NCI-H146 (cell line): ENCODE measurements around the gene SPRTN.
"Not testable (repeated sequence)": the region's sequence is repeated elsewhere in the genome, so short reads cannot be mapped to it uniquely, and the experiment has no call there.

Experiments
- DNase-seq: peaks from one replicate; lab custom pipeline; 2025; lab: John Stamatoyannopoulos, UW

SPRTN gene

GRCh38 chr1:231335663-231336602, 2.2 kb upstream of the SPRTN start:
- no peak for DNase-seq

GRCh38 chr1:231337043-231337471, 1.0 kb upstream of the SPRTN start:
- no peak for DNase-seq

GRCh38 chr1:231337472-231338269, 422 bp upstream of the SPRTN start, which contains the start of gene EXOC8:
EXOC8 (minus strand) TSS chr1:231337852; CDS start chr1:231337745, 107 bp downstream.
- DNase-seq = peak; percentile 97

- DNase-seq = no peak
Observed at GRCh38 chr1:231340328-231341013, 2.4 kb downstream of the SPRTN start.

GRCh38 chr1:231347961-231348360, 9.9 kb downstream of the SPRTN start:
- no peak for DNase-seq

GRCh38 chr1:231348442-231348841, 10.3 kb downstream of the SPRTN start:
- DNase-seq = no peak

GRCh38 chr1:231348856-231349255, 10.8 kb downstream of the SPRTN start:
- not testable (repeated sequence) for DNase-seq

GRCh38 chr1:231351816-231352215, 13.7 kb downstream of the SPRTN start:
- DNase-seq = no peak

- no peak for DNase-seq
Observed at GRCh38 chr1:231353086-231353485, 15.0 kb downstream of the SPRTN start.

GRCh38 chr1:231354330-231355020, 16.4 kb downstream of the SPRTN start:
- DNase-seq = no peak

GRCh38 chr1:231355171-231355570, 17.1 kb downstream of the SPRTN start:
- no peak for DNase-seq

GRCh38 chr1:231357187-231357772, 19.2 kb downstream of the SPRTN start:
- no peak for DNase-seq

- peak; percentile 55 for DNase-seq
Observed at GRCh38 chr1:231357831-231358354, 19.8 kb downstream of the SPRTN start.

- no peak for DNase-seq
Observed at GRCh38 chr1:231359113-231359512, 21.0 kb downstream of the SPRTN start.

- no peak for DNase-seq
Observed at GRCh38 chr1:231362325-231362724, 24.2 kb downstream of the SPRTN start.

- no peak for DNase-seq
Observed at GRCh38 chr1:231363624-231364023, 25.5 kb downstream of the SPRTN start.

- DNase-seq = no peak
Observed at GRCh38 chr1:231364192-231364591, 26.1 kb downstream of the SPRTN start.

- no peak for DNase-seq
Observed at GRCh38 chr1:231369282-231369681, 31.2 kb downstream of the SPRTN start.

GRCh38 chr1:231372501-231372900, 34.4 kb downstream of the SPRTN start:
- no peak for DNase-seq

GRCh38 chr1:231374394-231374793, 36.3 kb downstream of the SPRTN start:
- no peak for DNase-seq

GRCh38 chr1:231376101-231376500, 38.0 kb downstream of the SPRTN start:
- no peak for DNase-seq
